B cell (primary cell): ENCODE results near the gene YIF1A.
A peak's percentile ranks its signal among the peaks of the same experiment; 100 is the strongest.

Source experiments
- EZH2 ChIP-seq: IDR thresholded peaks from 2 replicates; pipeline ENCODE4 v1.6.1; 2012; ENCODE audit warnings: borderline replicate concordance, low read depth, mild to moderate bottlenecking, moderate library complexity, low read length; ENCODE audit not compliant: insufficient read depth, poor library complexity, severe bottlenecking
- TF ChIP-seq, protein P1 (sequence below): fragments of 200-600 bp; IDR thresholded peaks from one replicate; pipeline ENCODE4 v1.8.0; 2022; ENCODE audit warnings: antibody characterized with exemption, mild to moderate bottlenecking

DNA sequence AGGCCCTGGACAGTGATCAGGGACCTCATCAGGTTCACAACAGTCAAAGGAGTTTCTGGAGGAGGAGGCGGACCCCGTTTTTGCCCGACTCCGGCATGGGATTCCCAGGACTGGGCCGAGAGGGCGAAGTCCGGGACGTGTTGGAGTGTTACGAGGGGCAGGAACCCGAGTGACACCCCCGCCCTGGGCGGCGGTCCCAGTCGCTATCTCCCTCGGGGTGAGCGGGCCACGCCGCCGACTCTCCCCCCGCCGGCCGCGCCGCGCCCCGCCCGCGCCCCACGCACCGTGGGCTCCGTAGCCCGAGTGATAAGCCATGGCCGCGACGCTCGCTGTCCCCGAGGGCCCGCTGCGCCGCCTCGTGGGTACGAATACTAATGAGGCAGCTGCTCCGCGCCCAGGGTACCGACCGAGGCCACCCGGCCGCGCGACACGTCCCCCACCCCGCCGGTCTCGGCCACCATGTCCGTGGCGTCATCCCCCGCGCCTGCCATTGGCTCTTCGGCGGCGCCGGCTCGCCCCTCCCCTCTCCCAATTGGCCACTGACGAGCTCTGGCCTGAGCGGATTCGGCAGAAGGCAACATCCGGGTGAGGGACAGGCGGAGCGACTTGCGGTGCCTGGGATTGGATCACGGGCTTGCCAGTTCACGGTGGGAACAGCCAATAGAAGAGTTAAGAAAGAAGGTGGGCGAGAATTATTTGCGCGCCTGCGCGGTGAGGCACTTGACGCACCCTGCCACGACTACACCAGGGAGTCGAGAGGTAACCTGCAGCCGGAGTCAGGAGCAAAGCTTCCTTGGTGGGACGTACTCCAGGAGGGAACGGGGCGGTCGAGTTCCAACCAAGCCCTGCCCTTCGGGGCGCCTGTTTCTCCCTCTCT lies at the start of gene YIF1A:
- TF ChIP-seq, protein P1, sequence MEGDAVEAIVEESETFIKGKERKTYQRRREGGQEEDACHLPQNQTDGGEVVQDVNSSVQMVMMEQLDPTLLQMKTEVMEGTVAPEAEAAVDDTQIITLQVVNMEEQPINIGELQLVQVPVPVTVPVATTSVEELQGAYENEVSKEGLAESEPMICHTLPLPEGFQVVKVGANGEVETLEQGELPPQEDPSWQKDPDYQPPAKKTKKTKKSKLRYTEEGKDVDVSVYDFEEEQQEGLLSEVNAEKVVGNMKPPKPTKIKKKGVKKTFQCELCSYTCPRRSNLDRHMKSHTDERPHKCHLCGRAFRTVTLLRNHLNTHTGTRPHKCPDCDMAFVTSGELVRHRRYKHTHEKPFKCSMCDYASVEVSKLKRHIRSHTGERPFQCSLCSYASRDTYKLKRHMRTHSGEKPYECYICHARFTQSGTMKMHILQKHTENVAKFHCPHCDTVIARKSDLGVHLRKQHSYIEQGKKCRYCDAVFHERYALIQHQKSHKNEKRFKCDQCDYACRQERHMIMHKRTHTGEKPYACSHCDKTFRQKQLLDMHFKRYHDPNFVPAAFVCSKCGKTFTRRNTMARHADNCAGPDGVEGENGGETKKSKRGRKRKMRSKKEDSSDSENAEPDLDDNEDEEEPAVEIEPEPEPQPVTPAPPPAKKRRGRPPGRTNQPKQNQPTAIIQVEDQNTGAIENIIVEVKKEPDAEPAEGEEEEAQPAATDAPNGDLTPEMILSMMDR: peak; percentile 21
- no peak for TF ChIP-seq EZH2
